GM19452 (cell line): Measurements from ENCODE around the gene UEVLD.

Source experiments
- ATAC-seq: cut with Tn5 transposase; IDR thresholded peaks from one replicate; pipeline ENCODE4 v1.9.1; 2021; ENCODE audit not compliant: unreplicated experiment

UEVLD gene

DNA sequence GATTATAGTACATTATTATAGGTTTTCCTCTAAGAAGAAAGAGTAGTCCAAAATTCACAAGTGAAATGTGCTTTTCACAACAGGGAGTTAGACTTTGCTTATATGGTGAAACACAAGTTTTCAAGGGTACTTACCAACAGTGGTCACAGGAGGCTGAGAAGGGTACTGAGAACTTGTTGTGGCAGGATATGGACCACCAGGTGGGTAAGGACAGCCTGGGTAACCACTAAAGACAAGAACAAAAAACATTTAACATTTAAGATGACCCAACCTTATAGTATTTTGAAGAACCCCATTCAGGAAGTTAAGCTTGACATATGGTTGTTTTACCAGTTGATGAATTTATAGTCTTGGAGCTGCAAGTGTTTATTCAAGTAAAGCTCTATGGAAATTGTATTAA is 86.2 kb downstream of the UEVLD start:
- no peak for ATAC-seq

DNA sequence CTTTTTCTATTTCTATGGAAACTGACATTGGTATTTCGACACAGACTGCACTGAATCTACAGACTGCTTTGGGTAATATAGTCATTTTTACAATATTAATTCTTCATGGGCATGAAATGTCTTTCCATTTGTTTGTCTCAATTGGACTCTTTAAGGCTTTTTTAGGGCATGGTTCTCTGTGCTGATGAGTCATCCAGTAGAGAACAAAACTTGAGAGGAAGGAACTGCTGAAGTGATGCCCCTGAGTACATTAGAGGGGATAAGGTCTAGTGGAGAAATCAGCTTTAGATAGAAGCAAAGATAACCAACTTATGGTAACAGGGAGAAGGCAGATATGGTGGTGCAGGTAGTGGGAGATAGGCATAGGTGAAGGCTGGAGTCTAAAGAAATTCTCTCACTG is 86.9 kb downstream of the UEVLD start:
- ATAC-seq = no peak

DNA sequence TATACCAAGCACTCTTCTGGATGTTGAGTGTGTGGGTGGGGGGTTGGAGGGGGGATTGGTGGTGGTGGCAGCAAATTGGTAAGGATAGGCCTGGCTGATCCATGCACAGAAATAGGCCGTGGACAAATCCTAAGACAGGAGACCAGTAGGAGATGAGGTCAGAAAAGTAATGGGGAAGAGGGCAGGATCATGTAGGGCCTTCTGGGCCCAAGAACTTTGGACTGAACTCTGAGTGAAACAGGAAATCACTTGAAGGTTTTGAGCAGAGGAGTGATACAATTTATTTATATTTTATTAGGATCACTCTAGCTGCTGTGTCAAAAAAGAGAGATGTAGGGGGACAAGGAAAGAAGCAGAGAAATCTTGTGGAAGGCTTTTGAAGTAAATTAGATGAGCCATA is 90.5 kb downstream of the UEVLD start:
- no peak for ATAC-seq

DNA sequence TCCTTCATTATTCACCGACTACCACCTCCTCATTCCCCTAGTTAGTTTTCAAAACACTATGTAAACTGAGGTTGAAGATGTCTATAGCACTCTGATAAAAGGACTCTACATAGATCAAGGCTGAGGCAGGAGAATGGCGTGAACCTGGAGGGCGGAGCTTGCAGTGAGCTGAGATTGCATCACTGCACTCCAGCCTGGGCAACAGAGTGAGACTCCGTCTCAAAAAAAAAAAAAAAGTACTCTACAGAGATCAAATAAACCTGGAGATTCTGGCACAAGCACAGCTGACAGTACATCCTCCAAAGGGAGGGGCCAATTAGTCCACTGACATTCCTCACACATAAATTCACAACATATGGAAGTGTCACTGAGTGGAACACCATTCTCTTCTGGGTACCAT is 92.8 kb downstream of the UEVLD start:
- ATAC-seq = no peak

DNA sequence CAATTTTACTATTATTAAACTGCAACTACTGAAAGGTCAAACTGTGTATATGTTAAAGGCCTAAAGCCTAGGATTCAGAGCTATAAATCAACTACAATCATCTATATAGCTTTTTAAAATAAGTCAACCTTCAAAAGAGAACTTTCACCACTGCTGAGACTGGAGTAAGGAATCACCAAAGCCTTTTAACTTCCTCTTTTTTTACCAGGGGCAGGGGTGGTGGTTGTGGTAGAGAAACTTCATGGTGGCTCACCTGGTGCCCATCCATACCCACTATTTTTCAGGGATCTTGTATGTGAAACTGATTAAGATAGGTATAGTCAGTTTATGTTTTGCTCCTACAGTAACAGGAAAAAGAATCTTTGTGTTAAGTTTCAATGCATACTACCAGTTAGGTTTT is 93.3 kb downstream of the UEVLD start:
- no peak for ATAC-seq

DNA sequence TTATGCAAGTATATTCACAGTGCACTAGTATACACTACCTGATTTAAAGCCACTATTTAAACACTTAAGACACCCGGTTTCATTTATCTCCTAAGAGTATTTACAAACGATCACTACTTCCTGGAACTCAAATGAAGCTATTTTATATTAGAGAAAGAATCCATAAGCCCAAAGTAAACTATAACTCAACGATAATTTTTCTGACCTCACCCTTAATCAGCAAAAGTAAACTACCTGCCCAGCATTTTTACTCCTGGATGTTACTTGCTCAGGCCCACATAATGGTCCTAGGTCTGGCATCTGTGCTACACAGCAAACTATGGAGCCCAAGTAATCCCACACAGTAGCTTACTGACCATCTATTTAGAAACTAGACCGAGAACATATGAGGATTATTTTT is 95.2 kb downstream of the UEVLD start:
- no peak for ATAC-seq

DNA sequence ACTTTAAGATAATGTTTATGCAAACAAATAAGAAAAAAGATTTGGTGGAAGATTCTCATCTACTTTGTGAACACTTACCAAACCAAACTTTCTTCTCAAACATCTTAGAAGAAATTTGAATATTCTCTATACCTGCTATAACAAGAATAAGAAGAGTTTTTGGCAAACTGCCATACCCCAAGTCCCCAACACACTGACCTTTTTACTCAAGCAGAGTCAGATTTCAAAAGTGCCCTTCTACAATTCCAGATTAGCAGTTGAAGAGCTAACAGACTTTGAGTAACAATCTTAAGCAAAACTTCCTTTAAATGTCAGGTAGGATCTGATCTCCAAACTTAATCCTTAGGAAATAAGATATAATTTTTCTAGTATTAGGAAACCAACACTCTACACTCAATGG is 95.6 kb downstream of the UEVLD start:
- ATAC-seq = no peak

DNA sequence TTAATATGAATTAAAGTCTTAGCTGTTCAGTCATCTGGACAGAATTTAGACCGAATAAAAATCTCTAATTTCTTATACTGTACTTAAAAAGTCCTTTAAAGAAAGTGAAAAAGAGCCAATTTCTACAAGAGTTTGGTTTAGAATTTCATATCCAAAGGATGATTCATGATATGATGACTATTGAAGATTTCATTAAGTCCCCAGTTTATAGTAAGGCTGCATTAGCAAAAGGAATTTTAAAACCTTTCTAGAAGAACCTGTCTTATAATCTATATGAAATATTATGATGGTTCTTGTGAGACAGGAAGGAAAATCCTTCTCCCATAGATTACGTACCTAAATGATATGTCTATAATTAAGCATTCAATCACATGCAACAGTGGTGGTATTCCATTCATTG is 96.6 kb downstream of the UEVLD start:
- no peak for ATAC-seq

DNA sequence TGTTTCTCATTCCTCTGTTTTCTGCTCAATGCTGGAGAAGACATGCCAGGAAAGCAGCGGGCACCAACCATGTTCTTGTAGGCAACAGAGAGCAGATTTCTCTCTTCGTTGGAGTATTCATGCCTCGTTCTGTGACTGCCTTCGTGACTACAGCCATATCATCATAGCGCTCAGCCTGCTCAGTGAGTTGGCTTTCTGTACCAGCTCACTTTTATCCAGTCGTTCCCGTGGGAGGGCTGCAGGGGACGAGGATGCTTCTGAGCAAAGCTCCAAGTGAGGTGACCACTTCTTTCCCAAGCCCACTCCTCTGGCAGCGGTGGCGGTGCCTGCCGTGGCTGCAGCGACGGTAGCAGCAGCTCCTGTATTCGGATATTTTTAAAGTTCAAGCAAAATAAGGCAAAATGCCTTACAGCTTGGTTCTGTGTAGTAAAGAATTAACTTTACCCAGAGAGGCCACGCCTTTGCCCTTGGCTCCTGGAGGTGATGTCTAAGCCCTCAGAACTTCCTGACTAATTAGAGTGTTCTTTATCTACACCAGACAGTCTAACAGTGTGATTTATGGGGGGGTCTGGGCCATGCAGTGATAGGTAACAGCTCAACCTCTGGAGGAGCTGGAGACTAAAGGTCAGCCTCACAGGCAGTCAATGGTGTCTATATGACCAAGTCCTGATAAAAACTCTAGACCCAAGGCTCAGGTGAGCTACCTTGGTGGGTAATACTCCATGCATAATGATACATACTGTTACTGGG is 97.6 kb downstream of the UEVLD start:
- ATAC-seq = no peak

DNA sequence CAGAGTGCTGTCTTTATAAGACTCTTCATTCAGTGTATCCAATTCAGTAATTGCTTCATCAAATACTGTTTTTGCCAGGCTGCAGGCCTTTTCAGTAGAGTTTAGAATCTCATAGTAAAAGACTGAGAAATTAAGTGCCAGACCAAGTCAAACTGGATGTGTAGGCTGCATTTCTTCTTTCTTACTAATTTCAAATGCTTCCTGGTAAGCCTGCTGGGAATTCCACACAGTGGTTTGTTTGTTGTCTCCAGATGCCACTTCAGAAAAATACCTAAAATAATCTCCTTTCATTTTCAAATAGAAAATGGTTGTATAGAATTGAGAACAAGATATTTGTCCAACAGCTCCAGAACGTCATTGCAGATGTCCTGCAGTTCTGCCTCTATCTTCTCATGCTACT is 98.2 kb downstream of the UEVLD start:
- no peak for ATAC-seq

DNA sequence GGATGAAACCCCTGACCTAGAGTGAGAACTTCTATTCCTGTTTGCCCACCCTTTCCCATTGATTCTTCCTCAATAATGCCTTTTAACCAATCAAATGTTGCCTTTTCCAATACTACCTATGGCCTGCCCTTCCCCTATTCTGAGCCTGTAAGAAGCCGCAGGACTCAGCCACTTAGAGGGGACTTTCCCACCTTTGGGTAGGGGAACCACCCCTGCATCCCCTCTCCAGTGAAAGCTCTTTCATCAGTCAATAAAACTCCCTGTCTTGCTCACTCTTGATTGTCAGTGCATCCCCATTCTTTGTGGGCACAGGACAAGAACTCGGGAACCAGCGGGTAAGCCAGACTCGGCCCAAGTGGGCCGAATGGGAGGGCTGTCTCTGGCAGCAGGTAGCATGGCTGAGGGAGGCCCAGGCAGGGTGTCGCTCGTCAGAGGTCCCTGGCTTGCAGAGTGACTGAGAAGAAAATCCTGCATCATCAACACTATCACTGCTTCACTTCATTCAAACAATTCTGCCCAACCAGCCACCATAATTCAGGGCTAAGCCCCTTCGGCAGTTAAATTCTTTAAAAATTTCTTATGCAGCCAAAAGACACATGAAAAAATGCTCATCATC is 102.5 kb downstream of the UEVLD start:
- no peak for ATAC-seq
